Measurements from ENCODE around the gene BMP2K.

BMP2K gene

GRCh38 chr4:78776079-78776728, at the start of gene BMP2K:
TSS of gene BMP2K (plus strand) at chr4:78776350. CDS start at chr4:78776544, 194 bp downstream.
- DNase-seq (ENCODE audit: low read depth), result peak; percentile 77

- no peak for DNase-seq (ENCODE audit: low read depth)
These were observed 49.6 kb upstream of the BMP2K start for GRCh38 chr4:78726546-78726945.

GRCh38 chr4:78732332-78733104, 43.6 kb upstream of the BMP2K start:
- DNase-seq (ENCODE audit: low read depth), result no peak

GRCh38 chr4:78734441-78735162, 41.5 kb upstream of the BMP2K start:
- no peak for DNase-seq (ENCODE audit: low read depth)

- no peak for DNase-seq (ENCODE audit: low read depth)
These were observed 40.5 kb upstream of the BMP2K start for GRCh38 chr4:78735697-78736096.

GRCh38 chr4:78737035-78737434, 39.1 kb upstream of the BMP2K start:
- DNase-seq (ENCODE audit: low read depth), result no peak

- no peak for DNase-seq (ENCODE audit: low read depth)
These were observed 38.2 kb upstream of the BMP2K start for GRCh38 chr4:78737973-78738372.

- DNase-seq (ENCODE audit: low read depth), result no peak
These were observed 33.9 kb upstream of the BMP2K start for GRCh38 chr4:78742300-78742699.

GRCh38 chr4:78747475-78747922, 28.7 kb upstream of the BMP2K start:
- DNase-seq (ENCODE audit: low read depth), result peak; percentile 67

GRCh38 chr4:78748381-78748780, 27.8 kb upstream of the BMP2K start:
- DNase-seq (ENCODE audit: low read depth), result peak; percentile 12

GRCh38 chr4:78749258-78749971, 26.7 kb upstream of the BMP2K start:
- DNase-seq (ENCODE audit: low read depth), result no peak

GRCh38 chr4:78749972-78750727, 26.0 kb upstream of the BMP2K start:
- DNase-seq (ENCODE audit: low read depth), result no peak

GRCh38 chr4:78753091-78753490, 23.1 kb upstream of the BMP2K start:
- no peak for DNase-seq (ENCODE audit: low read depth)

GRCh38 chr4:78754872-78755271, 21.3 kb upstream of the BMP2K start:
- no peak for DNase-seq (ENCODE audit: low read depth)

- no peak for DNase-seq (ENCODE audit: low read depth)
These were observed 20.0 kb upstream of the BMP2K start for GRCh38 chr4:78756137-78756536.

GRCh38 chr4:78756776-78757175, 19.4 kb upstream of the BMP2K start:
- no peak for DNase-seq (ENCODE audit: low read depth)

- DNase-seq (ENCODE audit: low read depth), result no peak
These were observed 18.6 kb upstream of the BMP2K start for GRCh38 chr4:78757574-78757973.

GRCh38 chr4:78758085-78758484, 18.1 kb upstream of the BMP2K start:
- DNase-seq (ENCODE audit: low read depth), result no peak

- DNase-seq (ENCODE audit: low read depth), result no peak
These were observed 13.6 kb upstream of the BMP2K start for GRCh38 chr4:78762529-78762928.

GRCh38 chr4:78763251-78763650, 12.9 kb upstream of the BMP2K start:
- DNase-seq (ENCODE audit: low read depth), result no peak

GRCh38 chr4:78763763-78764387, 12.3 kb upstream of the BMP2K start:
- DNase-seq (ENCODE audit: low read depth), result no peak

Data from iris pigment epithelial cell (primary cell).